ENCODE measurements around the gene MDGA2.

MDGA2 gene

DNA sequence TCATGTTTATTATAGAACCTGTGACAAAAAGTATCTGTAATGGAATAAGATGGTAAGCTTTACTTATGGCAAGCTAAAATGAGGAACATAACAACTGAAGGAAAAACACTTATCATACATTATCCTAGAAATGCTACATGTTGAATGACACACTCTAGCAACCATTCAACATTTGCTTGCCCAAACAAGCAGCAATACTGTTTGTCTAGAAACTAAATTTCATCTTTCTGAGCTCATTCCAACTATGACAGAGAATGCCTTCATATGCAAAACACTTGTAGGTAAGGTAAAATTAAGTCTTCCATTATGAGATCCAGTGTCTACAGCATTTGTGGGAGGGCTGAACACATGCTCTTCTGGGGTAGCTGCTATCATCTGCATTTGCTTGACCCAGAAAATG lies 108.1 kb downstream of the MDGA2 start:
- TF ChIP-seq ZNF274 (IDR thresholded peaks at IDR 0.05; ENCODE audit: low read depth, low read length), result no peak
- no peak overlapping the region for H3K4me3 ChIP-seq (ENCODE audit: low read length)

DNA sequence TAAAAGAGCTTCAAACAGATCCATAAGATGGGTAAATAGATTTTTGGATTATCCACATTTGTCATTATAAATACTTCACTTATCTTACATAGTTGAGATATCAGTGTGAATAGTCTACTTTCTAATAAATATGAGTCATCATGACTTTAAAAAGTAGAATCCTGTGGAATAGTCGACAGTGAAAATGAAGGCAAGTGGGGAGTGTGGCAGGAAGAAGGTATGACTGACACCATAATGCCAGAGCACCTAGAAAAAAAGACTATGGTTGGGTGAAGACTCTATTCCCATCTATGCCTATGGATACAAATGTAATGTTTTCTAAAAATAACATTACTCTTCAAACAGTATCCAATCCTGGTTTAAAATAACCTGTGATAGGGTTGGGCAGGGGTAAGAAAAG lies 117.5 kb downstream of the MDGA2 start:
- no peak overlapping the region for H3K4me3 ChIP-seq (ENCODE audit: low read length)
- no peak for TF ChIP-seq ZNF274 (IDR thresholded peaks at IDR 0.05; ENCODE audit: low read depth, low read length)

DNA sequence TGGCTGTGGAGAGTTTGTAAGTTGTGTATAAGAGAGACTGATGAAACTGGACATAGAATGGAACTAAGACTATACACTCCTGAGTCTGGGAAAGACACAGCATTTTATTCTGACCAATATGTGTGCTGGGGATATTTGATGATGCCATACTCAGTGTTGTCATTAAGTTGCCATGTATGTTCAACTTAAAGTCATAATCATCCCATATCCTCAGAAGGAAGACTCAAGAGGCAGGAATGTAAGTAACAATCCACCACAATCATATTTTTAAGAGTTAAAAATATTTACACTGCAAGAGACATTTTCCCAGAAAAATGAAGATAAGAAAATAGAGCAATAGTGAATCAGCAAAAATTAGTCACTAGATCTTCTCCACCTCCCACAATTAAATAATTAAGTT lies 120.1 kb downstream of the MDGA2 start:
- no peak overlapping the region for H3K4me3 ChIP-seq (ENCODE audit: low read length)
- TF ChIP-seq ZNF274 (IDR thresholded peaks at IDR 0.05; ENCODE audit: low read depth, low read length), result no peak

DNA sequence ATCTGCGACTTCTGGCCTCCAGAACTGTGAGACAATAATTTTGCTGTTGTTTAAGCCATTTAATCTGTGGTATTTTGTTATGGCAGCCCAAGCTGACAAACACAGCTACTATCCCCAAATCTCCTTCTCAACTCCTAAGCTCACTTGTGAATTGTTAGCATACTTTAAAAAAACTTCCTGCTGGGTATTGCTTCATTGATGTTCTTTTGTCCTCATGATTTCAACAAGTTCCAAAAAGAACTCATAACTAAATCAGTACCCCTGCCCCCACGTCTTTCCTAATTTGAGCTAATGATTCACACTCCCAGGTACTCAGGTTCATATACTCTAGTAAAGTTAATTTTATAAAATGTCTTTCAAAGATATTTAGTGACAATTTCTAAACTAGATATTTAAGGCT lies 125.5 kb downstream of the MDGA2 start:
- no peak overlapping the region for H3K4me3 ChIP-seq (ENCODE audit: low read length)
- no peak for TF ChIP-seq ZNF274 (IDR thresholded peaks at IDR 0.05; ENCODE audit: low read depth, low read length)

DNA sequence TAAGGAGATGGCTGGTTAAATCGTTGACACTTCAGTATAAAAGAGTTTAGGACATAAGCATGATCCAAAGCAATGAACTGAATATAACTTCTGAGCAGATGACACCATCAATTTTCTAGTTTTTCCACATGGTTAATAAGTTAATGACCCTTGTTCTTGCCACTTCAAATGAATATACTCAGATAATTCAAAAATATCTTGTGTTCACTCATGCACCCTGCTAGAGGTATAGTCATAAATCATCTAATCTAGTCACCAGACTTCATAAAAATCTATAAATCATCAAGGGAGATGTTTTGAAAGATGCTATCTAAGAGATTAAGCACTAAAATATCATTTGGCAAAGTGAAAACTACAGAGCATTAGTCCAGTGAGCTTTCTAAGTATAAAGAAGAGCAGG lies 131.9 kb downstream of the MDGA2 start:
- TF ChIP-seq ZNF274 (IDR thresholded peaks at IDR 0.05; ENCODE audit: low read depth, low read length), result no peak
- H3K4me3 ChIP-seq (ENCODE audit: low read length), result no peak overlapping the region

GRCh38 chr14:47541662-47542061 lies 133.7 kb downstream of the MDGA2 start:
- no peak overlapping the region for H3K4me3 ChIP-seq (ENCODE audit: low read length)

GRCh38 chr14:47539031-47539461 lies 136.4 kb downstream of the MDGA2 start:
- no peak for TF ChIP-seq ZNF274 (IDR thresholded peaks at IDR 0.05; ENCODE audit: low read depth, low read length)
- no peak overlapping the region for H3K4me3 ChIP-seq (ENCODE audit: low read length)

More at GRCh38 chr14:47541662-47542061, 133.7 kb downstream of the MDGA2 start:
- TF ChIP-seq ZNF274 (IDR thresholded peaks at IDR 0.05; ENCODE audit: low read depth, low read length), result no peak

GRCh38 chr14:47536341-47536740 lies 139.1 kb downstream of the MDGA2 start:
- H3K4me3 ChIP-seq (ENCODE audit: low read length), result no peak overlapping the region
- no peak for TF ChIP-seq ZNF274 (IDR thresholded peaks at IDR 0.05; ENCODE audit: low read depth, low read length)

GRCh38 chr14:47526591-47527244 lies 148.7 kb downstream of the MDGA2 start:
- no peak for TF ChIP-seq ZNF274 (IDR thresholded peaks at IDR 0.05; ENCODE audit: low read depth, low read length)
- H3K4me3 ChIP-seq (ENCODE audit: low read length), result no peak overlapping the region

DNA sequence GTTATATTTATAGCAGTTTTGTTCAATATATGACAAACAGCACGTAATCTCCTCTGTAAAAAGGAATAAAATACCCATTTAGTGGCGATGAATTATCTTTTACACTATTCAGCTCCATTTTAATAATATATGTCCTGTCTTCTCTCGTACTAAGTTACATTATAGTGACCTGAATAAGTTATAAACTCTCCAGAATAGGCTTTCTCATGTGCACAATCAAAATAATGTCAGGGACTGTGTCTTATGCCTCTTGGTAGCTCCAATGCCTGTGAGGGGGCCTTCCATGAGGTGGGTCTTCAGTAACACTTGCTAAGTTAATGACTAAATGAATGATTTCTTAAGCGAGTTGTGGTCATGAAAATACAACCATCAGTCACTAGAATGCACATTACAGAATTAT lies 150.9 kb downstream of the MDGA2 start:
- H3K4me3 ChIP-seq (ENCODE audit: low read length), result no peak overlapping the region
- TF ChIP-seq ZNF274 (IDR thresholded peaks at IDR 0.05; ENCODE audit: low read depth, low read length), result no peak

DNA sequence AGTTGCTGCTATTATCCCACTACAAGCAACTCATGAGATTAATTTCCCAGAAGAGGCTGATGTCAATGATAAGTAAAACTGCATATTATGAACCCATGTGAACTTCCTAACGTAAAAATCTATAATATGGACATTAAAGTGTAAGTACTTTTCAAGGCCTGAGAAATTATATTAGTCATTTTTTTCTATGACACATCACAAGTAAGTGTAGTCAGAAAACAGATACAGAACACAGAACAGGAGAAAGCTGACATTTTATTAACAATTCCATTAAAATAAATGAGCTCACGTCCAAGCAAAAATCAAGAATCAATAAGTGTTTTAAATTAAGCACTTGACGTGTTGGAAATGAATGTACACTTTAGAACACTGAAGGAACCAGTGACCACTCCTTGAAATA lies 155.0 kb downstream of the MDGA2 start:
- TF ChIP-seq ZNF274 (IDR thresholded peaks at IDR 0.05; ENCODE audit: low read depth, low read length), result no peak
- no peak overlapping the region for H3K4me3 ChIP-seq (ENCODE audit: low read length)

DNA sequence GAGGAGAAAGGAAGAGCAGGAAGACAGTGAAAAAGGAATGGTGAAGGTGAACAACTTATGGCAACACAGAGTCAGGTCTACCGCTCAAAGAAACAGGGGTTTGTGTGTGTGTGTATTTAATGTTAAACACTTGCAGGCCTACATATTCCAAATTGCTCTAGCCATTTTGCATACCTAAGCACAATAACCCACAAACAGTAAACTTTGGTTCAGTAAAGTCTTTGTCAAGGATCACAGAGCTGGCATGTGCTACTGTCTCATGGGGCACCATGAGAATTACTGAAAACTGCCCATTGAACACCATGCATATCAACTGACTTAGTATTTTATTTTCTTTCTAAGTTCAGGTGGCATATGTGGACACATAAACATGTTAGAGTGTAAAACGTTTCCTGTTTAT lies 163.6 kb downstream of the MDGA2 start:
- no peak overlapping the region for H3K4me3 ChIP-seq (ENCODE audit: low read length)
- TF ChIP-seq ZNF274 (IDR thresholded peaks at IDR 0.05; ENCODE audit: low read depth, low read length), result no peak

GRCh38 chr14:47509957-47510356 lies 165.4 kb downstream of the MDGA2 start:
- no peak for TF ChIP-seq ZNF274 (IDR thresholded peaks at IDR 0.05; ENCODE audit: low read depth, low read length)
- H3K4me3 ChIP-seq (ENCODE audit: low read length), result no peak overlapping the region

DNA sequence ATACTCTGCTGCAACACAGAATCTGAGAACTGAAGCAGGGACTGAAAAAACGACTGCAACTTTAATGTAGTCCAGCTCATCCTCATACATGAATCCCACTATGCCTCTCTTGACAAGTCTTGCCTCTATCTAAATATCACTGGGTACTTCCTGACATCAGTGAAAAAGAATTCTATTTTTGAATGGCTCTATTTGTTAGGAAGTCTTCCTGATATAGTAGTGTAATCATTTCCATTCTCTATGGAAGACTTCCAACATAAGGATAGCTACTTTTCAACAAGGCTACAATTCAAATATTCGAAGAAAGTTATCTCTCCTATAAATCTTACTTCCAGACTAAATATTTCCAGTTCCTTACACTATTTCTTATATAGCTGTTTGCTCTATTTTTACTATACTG lies 167.5 kb downstream of the MDGA2 start:
- no peak overlapping the region for H3K4me3 ChIP-seq (ENCODE audit: low read length)

GRCh38 chr14:47500369-47500768 lies 175.0 kb downstream of the MDGA2 start:
- H3K4me3 ChIP-seq (ENCODE audit: low read length), result no peak overlapping the region
- TF ChIP-seq ZNF274 (IDR thresholded peaks at IDR 0.05; ENCODE audit: low read depth, low read length), result no peak

More for the DNA sequence above, 167.5 kb downstream of the MDGA2 start:
- no peak for TF ChIP-seq ZNF274 (IDR thresholded peaks at IDR 0.05; ENCODE audit: low read depth, low read length)

- no peak overlapping the region for H3K4me3 ChIP-seq (ENCODE audit: low read length)
- no peak for TF ChIP-seq ZNF274 (IDR thresholded peaks at IDR 0.05; ENCODE audit: low read depth, low read length)
Measured at GRCh38 chr14:47490766-47491165, 184.6 kb downstream of the MDGA2 start.

All from GM08714 (cell line).